Ishikawa (cell line): ENCODE results near the gene EEF1E1.

Source experiments
- EP300 ChIP-seq: IDR thresholded peaks from 2 replicates; pipeline ENCODE4 v1.6.1; 2012; ENCODE audit warnings: borderline replicate concordance
- TF ChIP-seq, protein P1 (sequence below): IDR thresholded peaks from 2 replicates; pipeline ENCODE4 v1.6.1; 2012

DNA sequence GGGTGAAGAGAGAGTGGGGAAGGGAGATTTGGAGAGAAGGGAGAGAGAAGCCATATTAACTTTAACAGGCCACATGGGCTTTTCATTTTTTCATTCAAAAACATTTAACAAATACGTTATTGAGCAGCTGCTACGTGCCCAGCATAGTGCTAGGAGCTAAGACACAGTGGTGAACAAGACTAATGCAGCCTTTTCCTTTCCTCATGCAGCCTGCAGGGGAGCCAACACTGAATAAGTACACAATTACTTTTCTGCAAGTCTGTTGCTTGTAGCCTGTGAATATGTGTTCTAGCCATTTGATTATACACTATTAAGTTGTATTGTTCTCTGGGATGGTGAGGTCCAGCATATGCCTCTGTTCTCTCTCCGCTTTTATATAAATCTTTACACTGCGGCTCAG, 36.2 kb downstream of the EEF1E1 start:
- TF ChIP-seq, protein P1, sequence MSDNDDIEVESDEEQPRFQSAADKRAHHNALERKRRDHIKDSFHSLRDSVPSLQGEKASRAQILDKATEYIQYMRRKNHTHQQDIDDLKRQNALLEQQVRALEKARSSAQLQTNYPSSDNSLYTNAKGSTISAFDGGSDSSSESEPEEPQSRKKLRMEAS = no peak
- no peak for TF ChIP-seq EP300
